ENCODE results near the gene IRF2BP2.

The IRF2BP2 gene

DNA sequence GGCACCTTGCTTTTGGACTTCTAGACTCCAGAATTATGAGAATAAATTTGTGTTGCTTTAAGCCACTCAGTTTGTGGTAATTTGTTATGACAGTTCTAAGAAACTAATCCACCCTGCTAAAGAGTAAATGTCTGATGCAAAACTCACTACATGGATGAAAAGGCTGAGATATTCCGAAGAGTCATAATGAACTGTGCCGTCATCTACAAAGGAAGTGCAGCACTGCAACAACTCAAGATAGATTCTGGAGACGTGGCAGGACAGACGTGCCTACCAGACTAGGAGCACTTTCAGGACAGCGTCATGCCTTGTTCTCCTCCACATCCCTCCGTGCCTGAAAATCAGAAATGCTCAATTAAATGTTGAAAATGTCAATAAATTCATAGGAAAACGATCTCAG, 24.4 kb upstream of the IRF2BP2 start:
- DNase-seq (ENCODE audit: low read depth), result no peak

GRCh38 chr1:234633246-234634003, 23.4 kb upstream of the IRF2BP2 start:
- no peak for DNase-seq (ENCODE audit: low read depth)

DNA sequence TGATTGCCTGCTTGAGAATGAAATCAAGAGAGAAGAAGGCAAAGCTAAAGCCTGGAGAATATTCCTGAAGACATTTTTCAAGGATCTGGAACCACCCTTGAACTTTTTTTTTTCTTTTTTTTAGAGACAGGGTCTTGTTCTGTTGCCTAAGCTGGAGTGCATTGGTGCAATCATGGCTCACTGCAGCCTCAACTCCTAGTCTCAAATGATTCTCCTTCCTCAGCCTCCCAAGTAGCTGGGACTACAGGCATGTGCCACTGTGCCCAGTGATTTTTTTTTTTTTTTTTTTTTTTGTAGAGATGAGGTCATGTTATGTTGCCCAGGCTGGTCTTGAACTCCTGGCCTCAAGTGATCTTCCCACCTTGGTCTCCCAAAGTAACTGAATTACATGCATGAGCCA, 22.2 kb upstream of the IRF2BP2 start:
- DNase-seq (ENCODE audit: low read depth), result no peak

- no peak for DNase-seq (ENCODE audit: low read depth)
Measured at GRCh38 chr1:234631721-234632125, 21.7 kb upstream of the IRF2BP2 start.

GRCh38 chr1:234629026-234629425, 19.0 kb upstream of the IRF2BP2 start:
- DNase-seq (ENCODE audit: low read depth), result no peak

- no peak for DNase-seq (ENCODE audit: low read depth)
Measured at GRCh38 chr1:234628089-234628488, 18.1 kb upstream of the IRF2BP2 start.

DNA sequence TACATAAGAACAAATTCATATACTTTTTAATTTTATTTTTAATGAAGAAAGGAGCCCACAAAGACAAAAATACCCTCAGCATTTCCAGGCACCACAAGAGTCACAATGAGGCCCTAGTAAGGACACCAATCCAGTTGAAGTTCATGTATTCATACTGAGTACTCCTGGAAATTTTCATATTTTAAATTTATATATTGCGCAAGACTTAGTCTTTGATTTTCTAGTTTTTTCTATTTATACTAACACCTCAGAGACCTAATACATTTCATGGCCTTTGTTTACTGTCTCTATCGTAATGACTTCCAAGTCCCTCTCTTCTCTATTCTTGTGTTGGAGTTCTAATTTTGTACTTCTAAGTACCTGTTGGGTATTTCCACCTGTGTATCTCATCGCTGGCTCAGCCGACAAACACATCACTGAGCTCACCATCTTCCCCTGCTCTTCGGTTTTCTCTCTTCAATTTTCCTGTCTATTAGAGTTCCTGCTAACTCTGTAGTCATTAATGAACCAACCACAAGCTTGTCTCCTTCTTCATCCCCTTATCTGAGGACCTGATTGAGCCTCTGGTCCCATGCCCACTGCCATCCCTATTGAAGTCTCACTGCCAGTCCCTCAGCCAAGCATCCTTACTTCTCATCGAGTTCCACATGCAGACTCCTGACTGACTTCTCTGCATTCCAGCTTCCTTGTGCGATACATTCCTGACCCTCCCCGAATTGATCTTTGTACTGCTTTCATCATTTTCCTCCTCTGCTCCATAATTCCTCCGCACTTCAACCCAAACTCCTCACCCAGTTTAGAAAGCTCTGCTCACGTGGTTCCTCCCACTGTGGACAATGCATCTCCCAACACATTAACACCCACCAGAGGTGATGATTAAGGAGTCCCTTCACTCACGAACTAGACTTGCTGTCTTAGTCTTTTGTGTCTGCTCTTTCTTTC, 17.3 kb upstream of the IRF2BP2 start:
- DNase-seq (ENCODE audit: low read depth), result no peak

GRCh38 chr1:234626391-234626790, 16.4 kb upstream of the IRF2BP2 start:
- no peak for DNase-seq (ENCODE audit: low read depth)

DNA sequence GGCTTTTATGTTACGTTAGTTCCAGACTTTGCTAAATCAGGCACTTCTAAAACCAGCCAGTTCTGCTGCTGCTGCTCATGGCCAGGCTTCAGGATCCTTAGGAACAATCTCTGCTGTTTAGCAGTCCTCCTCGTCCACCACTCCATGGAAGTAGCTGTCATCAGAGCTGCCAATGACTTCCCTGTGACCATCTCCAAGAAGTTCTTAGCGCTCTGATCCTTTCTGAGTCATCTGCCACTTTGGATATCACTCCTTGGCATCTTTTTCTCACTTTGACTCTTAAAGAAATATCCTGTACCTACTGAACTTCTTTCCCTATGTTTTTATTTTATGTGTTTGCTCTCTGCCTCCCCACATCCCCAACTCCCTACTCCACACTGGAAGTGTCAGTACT, 14.7 kb upstream of the IRF2BP2 start:
- no peak for DNase-seq (ENCODE audit: low read depth)

DNA sequence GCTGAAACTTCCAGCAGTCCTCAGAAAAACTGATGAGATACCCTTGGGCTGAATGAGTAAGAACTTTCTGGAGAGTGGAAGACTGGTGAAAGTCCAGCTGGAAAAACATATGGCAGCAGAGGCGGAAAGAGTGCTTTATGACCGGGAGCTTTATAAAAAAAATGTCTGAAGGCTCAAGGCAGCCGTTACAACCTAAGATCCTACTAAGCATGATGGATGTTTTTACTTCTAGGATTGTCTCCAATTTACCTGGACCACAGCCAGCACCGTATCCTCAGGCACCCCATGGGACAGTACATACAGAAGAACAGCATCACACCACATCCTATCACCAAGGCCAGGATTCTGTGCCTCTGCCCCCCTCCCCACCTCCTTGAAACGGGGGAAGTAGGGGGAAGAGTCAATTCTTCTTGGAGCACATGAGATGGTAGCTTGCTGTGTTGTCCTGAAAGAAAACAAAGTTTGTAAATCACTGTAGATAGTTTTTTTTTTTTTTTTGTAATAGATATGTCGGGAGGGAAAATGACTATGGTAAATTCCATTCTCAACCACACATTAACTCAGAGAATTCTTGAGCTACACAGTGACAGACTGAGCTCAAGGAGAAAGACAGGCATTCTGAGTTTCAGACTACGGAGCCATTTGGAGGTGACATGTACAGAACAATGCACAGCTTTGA, 11.8 kb upstream of the IRF2BP2 start:
- no peak for DNase-seq (ENCODE audit: low read depth)

GRCh38 chr1:234621127-234621468, 11.1 kb upstream of the IRF2BP2 start:
- DNase-seq (ENCODE audit: low read depth), result no peak

- DNase-seq (ENCODE audit: low read depth), result no peak
Measured at GRCh38 chr1:234620272-234621126, 10.5 kb upstream of the IRF2BP2 start.

- DNase-seq (ENCODE audit: low read depth), result no peak
Measured at GRCh38 chr1:234619794-234620247, 9.8 kb upstream of the IRF2BP2 start.

GRCh38 chr1:234619071-234619480, 9.1 kb upstream of the IRF2BP2 start:
- no peak for DNase-seq (ENCODE audit: low read depth)

GRCh38 chr1:234618737-234619049, 8.7 kb upstream of the IRF2BP2 start:
- no peak for DNase-seq (ENCODE audit: low read depth)

GRCh38 chr1:234617986-234618736, 8.2 kb upstream of the IRF2BP2 start:
- no peak for DNase-seq (ENCODE audit: low read depth)

- DNase-seq (ENCODE audit: low read depth), result no peak
Measured at GRCh38 chr1:234617131-234617985, 7.4 kb upstream of the IRF2BP2 start.

DNA sequence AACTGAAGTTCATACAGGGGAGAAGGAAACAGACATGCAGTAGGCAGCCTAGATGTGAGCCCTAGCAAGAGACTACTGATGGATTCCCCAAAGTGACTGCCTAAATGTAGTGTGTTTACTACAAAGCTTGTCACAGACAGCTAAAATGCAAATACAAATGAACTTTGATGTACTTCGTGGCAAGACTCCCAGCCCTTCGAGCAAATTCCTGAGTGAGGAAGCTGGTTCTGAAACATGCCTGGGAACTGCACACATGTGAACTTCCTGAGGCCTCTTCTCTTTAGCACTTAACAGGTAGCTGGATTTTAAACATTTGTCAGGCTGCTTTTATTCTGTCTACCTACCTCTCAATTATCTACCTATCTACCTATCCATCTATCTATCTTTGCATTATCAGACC, 6.7 kb upstream of the IRF2BP2 start:
- DNase-seq (ENCODE audit: low read depth), result no peak

DNA sequence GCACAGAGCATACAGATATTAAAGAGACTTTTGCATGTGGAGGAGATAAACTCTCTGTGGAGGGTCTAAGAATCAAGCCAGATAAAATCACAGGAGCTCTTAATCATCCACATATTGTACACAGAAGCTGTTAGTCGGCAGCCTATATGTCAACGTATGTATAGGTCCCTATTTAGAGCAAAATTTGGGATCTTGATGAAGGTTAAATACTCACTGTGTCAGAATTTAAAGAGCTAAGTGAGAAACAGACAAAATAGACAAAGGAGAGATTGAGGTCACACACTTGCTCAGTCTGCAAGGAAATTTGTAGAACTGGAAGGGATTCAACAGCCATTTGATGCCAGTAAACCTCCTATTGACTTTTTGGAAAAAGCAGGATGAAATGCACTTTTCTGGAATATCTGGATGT, 4.1 kb upstream of the IRF2BP2 start:
- DNase-seq (ENCODE audit: low read depth), result no peak
